Right lobe of liver (tissue), 6 donors: Measurements from ENCODE around the gene GPX5. TPM values are rescaled to one million over a fixed set of nuclear protein-coding genes. Genes with fewer than 3 reads are reported as not detected.

Experiments used
- ATAC-seq, 4 donors: fragments of 200-7000 bp; cut with Tn5 transposase; one replicate each; pipeline ENCODE4 v1.9.1; 2020; ENCODE audit warnings: mild to moderate bottlenecking in 4 of 4, moderate library complexity in 4 of 4
- DNase-seq, 3 donors: peaks; one replicate each; pipeline ENCODE4 v3.0.0-alpha.2; 2020
- H3K27ac ChIP-seq, 3 donors: fragments of 200-600 bp; one replicate each; pipeline ENCODE4 v1.8.0; 2022
- H3K27me3 ChIP-seq, 2 donors: fragments of 200-600 bp; one replicate each; pipeline ENCODE4 v1.8.0; 2022
- H3K36me3 ChIP-seq, 4 donors: fragments of 200-600 bp; sonication (generic) in 1 of 4; one replicate each; pipeline versions ENCODE4 v1.5.1 to v1.8.0; 2017 to 2022; ENCODE audit warnings: control low read depth in 1 of 4
- H3K4me1 ChIP-seq, 4 donors: fragments of 200-600 bp; sonication (generic) in 1 of 4; one replicate each; pipeline versions ENCODE4 v1.5.1 to v1.8.0; 2017 to 2022; ENCODE audit warnings: control low read depth in 1 of 4
- H3K4me3 ChIP-seq, 3 donors: fragments of 200-600 bp; one replicate each; pipeline ENCODE4 v1.8.0; 2022
- H3K9me3 ChIP-seq, 4 donors: fragments of 200-600 bp; sonication (generic) in 1 of 4; one replicate each; pipeline versions ENCODE4 v1.5.1 to v1.8.0; 2017 to 2022; ENCODE audit warnings: control low read depth in 1 of 4
- CTCF ChIP-seq, 4 donors: fragments of 200-600 bp in 3 of 4; fragments of 450-650 bp in 1 of 4; IDR thresholded peaks; one replicate each; pipeline versions ENCODE4 v1.5.1 to v1.8.0; 2016 to 2022; ENCODE audit warnings: antibody characterized with exemption in 4 of 4, mild to moderate bottlenecking in 2 of 4
- POLR2A ChIP-seq: fragments of 450-650 bp; IDR thresholded peaks from one replicate; pipeline ENCODE4 v1.6.1; 2017; ENCODE audit warnings: antibody characterized with exemption, mild to moderate bottlenecking
- WGBS: methylation state at CpG from one replicate; pipeline ENCODE4 v1.1.6; 2018; ENCODE audit warnings: low coverage, low lambda C conversion rate; ENCODE audit not compliant: insufficient coverage; ENCODE audit errors: missing lambda C conversion rate; 5-methylcytosine and 5-hydroxymethylcytosine counted together
- intact Hi-C, 2 donors: fragments of 100-400 bp; cut with DNase I; formaldehyde crosslinking; loops; one replicate each; pipeline versions ENCODE4 v1.11.2 to v1.14.1; 2022
- total RNA-seq, 6 experiments: library from RNA; depleted of rRNA in 2 of 6; stranded (reverse); fragments of >200 nt in 2 of 6; fragmentation: NEBNext Ultra II Directional in 3 of 6; extraction: Animal tissue kit (Norgen Biotek cat#: 25700) in 3 of 6; gene quantifications; one replicate each; pipeline versions ENCODE4 v1.1.0 to v1.2.4, GENCODE V29; 2016 to 2023
- donor health status: DM: no; HTN: yes; CAD: no.
- donor health status: DM: no; HTN: no; CAD: no.
- donor health status: DM: no; HTN: no; CAD: no.
- donor health status: DM: no; HTN: yes; CAD: no.
- donor health status: DM: no; HTN: yes; CAD: no.

The GPX5 gene
- total RNA-seq, 6 experiments from 2014 or later = not detected

GRCh38 chr6:28551891-28552666 lies 26.4 kb downstream of the GPX5 start:
- ATAC-seq = peak in 1 of 4 donors; percentile 45
- Histone ChIP-seq H3K4me3 (no peak overlapping the region), H3K36me3 (no peaks in the 10 kb centered on the region), H3K27me3 (no peaks in the 10 kb centered on the region), H3K4me1 (peaks cover 0 to 16% (median 3%) of the 10 kb centered on the region in 4 donors), H3K9me3 (no peaks in the 10 kb centered on the region), H3K27ac (no peak overlapping the region)
- DNase-seq = no peak
- TF ChIP-seq CTCF (IDR thresholded peaks at IDR 0.05) (no peak), POLR2A (no peak)
- intact Hi-C loops = no loop called here
- 42% methylated on average over 4 of the region's 4 CpGs for WGBS

GRCh38 chr6:28553384-28553985 lies 27.8 kb downstream of the GPX5 start:
- Histone ChIP-seq H3K27me3 (no peaks in the 10 kb centered on the region), H3K4me3 (peak overlapping the region; percentile 19 to 31 (median 26))

GRCh38 chr6:28553986-28554881 lies 28.6 kb downstream of the GPX5 start:
- H3K27ac ChIP-seq = peak overlapping the region; percentile 77 to 84 (median 83)
- peak overlapping the region; percentile 19 to 31 (median 26) for H3K4me3 ChIP-seq
- no peaks in the 10 kb centered on the region for H3K27me3 ChIP-seq
- H3K9me3 ChIP-seq = no peaks in the 10 kb centered on the region
- TF ChIP-seq POLR2A = peak; percentile 46
- TF ChIP-seq CTCF (IDR thresholded peaks at IDR 0.05) = no peak
- intact Hi-C loops = no loop called here
- ATAC-seq = peak; percentile 82 to 94 (median 89)
- peaks cover 0 to 16% (median 3%) of the 10 kb centered on the region in 4 donors for H3K4me1 ChIP-seq
- H3K36me3 ChIP-seq = no peaks in the 10 kb centered on the region
- peak; percentile 65 to 75 (median 70) for DNase-seq
- 6% methylated on average over 24 of the region's 25 CpGs for WGBS

More at GRCh38 chr6:28553384-28553985, 27.8 kb downstream of the GPX5 start:
- Histone ChIP-seq H3K9me3 (no peaks in the 10 kb centered on the region), H3K36me3 (no peaks in the 10 kb centered on the region), H3K4me1 (peaks cover 0 to 16% (median 3%) of the 10 kb centered on the region in 4 donors), H3K27ac (peak overlapping the region; percentile 77 to 84 (median 83))
- 15% methylated on average over 8 of the region's 8 CpGs for WGBS
- TF ChIP-seq CTCF (IDR thresholded peaks at IDR 0.05) (no peak), POLR2A (no peak)
- intact Hi-C loops = no loop called here
- DNase-seq = no peak
- ATAC-seq = peak; percentile 15 to 33 (median 24)

- WGBS = 12% methylated on average over 2 of the region's 2 CpGs
These were observed 29.5 kb downstream of the GPX5 start for GRCh38 chr6:28555136-28555535.

More at GRCh38 chr6:28555136-28555535, 29.5 kb downstream of the GPX5 start:
- no peak for TF ChIP-seq POLR2A
- TF ChIP-seq CTCF (IDR thresholded peaks at IDR 0.05) = no peak
- H3K36me3 ChIP-seq = no peaks in the 10 kb centered on the region
- DNase-seq (no peak), ATAC-seq (peak in 2 of 4 donors; percentile 18 to 49)
- no peaks in the 10 kb centered on the region for H3K9me3 ChIP-seq
- no peak overlapping the region for H3K4me3 ChIP-seq
- intact Hi-C loops = no loop called here
- H3K27ac ChIP-seq = peak overlapping the region; percentile 77 to 84 (median 83)
- H3K4me1 ChIP-seq = peaks cover 0 to 16% (median 3%) of the 10 kb centered on the region in 4 donors
- H3K27me3 ChIP-seq = no peaks in the 10 kb centered on the region
